ENCODE data around the gene APOBEC3A.
A peak's percentile ranks its signal among the peaks of the same experiment; 100 is the strongest.
"Not testable (repeated sequence)": the region's sequence is repeated elsewhere in the genome, so short reads cannot be mapped to it uniquely, and the experiment has no call there.

Gene APOBEC3A

DNA sequence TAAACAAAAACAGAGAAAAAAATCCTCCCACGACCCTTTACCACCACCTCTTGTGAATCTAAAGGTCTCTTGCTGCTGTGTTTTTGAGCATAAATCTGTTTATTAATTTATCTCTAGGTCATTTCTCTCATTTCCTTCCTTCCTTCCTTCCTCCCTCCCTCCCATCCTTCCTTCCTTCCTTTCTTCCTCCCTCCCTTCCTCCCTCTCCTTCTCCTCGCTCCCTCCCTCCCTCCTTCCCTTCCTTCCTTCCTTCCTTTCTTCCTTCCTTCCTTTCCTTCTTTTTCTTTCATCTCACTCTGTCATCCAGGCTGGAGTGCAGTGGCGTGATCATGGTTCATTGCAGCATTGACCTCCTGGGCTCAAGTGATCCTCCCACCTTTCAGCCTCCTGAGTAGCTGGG is 13.5 kb upstream of the APOBEC3A start:
- DNase-seq = no peak

DNA sequence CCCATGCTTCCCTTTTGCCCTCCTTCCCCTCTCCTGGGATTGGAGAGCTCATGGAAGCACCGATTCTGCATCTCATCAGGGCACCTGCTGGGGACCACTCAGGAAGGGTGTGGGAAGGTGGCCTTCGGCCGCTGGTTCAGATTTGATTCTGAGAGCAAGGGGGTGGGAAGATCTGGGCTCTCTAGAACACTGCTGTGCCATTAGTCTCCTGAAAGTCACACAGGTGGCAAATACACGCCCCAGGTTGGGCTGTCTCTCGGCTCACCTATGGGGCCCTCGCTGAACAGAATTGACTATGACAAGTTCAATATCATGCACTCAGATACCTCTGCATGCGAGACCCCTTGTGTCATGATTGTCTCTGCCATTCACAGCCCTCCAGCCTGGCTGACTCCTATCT is 12.8 kb upstream of the APOBEC3A start:
- no peak for DNase-seq

DNA sequence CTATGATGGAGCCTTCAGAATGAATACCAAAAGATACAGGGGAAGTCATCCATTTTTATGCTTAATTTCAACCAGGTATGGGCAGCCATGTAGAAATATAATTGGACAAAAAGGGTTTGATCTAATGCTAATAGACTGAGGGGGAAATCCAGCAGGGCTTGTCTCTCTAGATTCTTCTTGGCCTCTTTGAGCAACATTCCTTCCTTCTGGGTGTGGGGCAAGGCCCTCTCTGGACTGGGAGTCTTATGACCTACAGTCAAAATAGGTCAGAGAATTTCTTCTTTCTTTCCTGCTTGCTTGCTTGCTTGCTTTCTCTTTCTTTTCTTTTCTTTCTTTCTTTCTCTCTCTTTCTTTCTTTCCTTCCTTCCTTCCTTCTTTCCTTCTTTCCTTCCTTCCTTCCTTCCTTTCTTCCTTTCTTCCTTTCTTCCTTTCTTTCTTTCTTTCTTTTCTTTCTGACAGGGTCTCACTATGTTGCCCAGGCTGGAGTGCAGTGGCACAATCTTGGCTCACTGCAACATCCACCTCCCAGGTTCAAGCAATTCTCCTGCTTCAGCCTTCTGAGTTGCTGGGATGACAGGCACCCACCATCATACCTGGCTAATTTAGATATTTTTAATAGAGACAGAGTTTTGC is 11.6 kb upstream of the APOBEC3A start:
- not testable (repeated sequence) for DNase-seq

- no peak for DNase-seq
Observed at GRCh38 chr22:38946771-38947170, 10.6 kb upstream of the APOBEC3A start.

- no peak for DNase-seq
Observed at GRCh38 chr22:38947321-38948140, 9.9 kb upstream of the APOBEC3A start.

DNA sequence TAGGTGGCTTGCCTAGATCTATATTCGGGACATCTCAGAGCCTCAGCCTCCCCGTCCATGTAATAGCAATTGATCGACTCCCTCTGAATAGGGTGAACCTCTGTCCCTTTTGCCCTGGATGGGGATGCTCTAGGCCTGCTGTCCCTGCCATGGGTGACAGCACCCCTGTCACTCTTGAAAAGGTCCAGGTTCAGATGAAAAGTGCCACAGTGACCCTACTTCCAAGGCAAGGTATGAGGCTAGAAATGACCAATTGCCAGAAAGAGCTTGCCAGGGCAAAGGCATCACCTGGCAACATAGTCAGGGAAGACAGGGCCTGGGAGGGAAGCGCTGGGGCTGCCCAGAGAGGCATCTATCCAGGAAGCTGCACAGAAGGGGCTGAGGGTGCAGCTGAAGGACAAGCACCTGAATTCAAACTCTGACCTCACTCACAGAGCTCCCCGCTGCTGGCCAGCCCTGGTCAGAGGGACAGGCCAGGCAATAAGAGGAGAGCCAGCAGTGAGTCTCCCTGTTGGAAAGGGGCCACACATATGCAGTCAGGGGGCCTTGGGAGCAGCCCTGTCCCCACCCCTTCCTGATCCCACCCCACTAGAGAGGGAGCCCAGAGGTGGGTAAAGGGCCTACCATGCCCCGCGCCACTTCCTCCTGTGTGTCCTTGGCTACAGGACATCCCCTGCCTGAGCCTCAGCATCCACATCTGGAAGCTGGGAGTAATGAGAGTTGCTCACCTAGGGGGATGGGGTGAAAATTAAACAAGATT is 9.0 kb upstream of the APOBEC3A start:
- no peak for DNase-seq

DNA sequence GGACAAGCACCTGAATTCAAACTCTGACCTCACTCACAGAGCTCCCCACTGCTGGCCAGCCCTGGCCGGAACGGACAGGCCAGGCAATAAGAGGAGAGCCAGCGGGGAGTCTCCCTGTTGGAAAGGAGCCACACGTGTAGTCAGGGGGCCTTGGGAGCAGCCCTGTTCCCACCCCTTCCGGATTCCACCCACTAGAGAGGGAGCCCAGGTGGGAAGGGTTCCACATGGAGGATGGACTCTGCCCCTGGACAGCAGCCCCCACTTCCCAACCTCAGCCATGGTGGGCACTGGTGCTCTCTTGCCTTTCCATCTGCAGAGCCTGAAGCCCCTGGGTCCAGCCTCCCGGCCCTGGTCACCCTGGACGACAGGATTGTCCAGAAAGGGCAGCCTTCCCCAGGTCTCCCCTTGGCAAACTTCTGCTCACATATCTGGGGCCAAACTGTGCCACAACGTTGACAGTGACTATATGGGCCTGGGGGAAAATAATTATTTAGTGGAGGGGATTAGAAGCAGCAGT is 7.5 kb upstream of the APOBEC3A start:
- DNase-seq = no peak

GRCh38 chr22:38950527-38951295 is 6.7 kb upstream of the APOBEC3A start:
- no peak for DNase-seq

- DNase-seq = no peak
Observed at GRCh38 chr22:38951734-38952133, 5.7 kb upstream of the APOBEC3A start.

DNA sequence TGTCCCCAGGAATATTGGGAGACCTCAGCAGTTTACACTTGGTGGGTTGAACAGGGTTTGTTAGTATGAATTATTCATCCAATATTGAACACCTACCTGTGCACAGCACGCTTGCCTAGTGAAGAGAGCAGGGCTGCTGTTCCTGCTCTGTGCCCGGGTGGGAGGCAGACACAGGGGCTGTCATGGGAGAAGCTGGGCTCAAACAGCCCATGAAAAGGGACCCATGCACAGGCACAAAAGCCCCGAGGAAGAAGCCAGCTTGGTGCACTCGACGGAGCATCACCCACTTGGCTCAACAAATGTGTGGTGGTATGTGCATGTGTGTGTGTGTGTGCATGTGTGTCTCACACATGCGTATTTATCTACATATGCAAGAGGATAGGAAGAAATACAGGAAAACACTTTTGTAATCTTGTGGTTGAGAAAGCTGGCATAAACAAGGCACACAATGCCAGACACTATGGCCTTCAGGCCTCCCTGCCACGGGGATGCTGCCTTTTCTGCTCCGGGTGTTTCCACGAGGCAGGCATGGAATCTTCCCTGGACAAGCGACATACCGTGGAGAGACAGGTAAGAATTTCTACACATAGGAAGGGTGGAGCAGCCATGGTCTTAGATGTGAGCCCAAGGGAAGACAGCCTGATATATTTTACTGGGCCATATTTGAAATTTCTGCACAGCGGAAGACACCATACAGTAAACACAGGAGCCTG is 5.0 kb upstream of the APOBEC3A start:
- no peak for DNase-seq

GRCh38 chr22:38953091-38953490 is 4.3 kb upstream of the APOBEC3A start:
- no peak for DNase-seq

DNA sequence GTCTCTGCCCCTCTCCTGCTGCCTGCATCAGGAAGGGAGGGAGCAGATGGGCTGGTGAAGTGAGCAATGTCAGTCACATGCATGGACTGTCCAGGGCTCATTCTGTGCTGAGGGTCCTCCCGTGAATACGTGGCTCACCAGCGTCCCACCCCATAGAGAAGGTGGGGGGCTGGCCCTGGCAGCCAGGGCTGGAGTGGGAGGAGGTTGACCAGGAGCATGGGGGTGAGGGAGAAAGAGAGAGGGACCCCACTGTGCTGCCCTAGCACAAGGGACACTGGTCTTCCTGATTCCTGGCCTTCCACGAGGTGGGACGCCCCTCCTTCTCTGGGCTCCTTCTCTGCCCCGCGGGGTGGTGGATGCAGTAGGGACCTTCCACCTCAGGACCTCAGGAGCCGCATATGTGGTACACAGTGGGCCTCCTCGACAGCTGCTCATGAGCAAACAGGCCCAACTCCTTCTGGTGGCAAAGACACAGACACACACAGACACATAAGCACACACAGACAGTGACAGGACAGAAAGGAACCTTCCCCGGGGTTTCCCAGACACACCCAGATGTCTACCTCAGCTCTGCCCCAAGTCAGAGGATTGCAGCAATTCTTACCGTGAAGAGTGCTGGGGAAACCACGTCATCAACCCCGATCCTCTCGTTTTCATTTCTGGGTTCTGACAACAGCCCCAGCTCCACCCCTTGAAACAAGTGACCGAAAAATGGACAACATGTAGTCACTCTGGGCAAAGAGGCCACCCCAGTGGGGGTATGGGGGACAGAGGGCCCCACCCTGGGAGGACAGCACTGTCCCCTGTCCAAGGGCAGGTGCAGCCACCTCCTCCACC is 3.6 kb upstream of the APOBEC3A start:
- DNase-seq = peak; percentile 46

DNA sequence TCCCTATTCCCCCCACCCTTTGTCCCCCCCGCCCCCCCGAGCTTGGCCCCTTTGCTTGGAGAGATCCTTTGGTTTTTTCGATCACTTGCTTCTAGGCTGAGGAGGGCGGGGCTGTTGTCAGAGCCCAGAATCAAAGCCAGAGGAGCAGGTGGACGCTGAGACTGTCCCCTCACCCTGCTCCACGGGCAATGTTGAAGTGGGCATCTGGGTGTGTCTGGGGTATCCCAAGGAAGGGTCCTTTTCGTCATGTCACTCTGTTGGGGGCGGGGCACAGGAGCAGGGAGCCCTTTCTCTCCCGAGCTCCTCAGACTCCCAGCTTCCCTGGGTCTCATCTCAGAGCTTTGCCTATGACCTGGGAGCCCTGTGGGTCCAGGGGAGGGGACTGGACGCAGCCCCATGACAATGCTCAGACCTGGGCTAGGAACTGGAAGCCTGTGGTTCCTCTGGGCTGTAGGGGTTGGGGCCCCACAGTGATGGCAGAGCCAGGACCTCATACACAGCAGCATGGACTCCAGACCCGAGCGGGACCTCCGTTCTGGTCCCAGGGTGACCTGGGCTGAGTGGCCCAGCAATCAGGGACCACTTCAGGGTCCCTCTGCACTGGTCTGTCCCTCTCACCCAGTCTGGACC is 2.9 kb upstream of the APOBEC3A start:
- no peak for DNase-seq

DNA sequence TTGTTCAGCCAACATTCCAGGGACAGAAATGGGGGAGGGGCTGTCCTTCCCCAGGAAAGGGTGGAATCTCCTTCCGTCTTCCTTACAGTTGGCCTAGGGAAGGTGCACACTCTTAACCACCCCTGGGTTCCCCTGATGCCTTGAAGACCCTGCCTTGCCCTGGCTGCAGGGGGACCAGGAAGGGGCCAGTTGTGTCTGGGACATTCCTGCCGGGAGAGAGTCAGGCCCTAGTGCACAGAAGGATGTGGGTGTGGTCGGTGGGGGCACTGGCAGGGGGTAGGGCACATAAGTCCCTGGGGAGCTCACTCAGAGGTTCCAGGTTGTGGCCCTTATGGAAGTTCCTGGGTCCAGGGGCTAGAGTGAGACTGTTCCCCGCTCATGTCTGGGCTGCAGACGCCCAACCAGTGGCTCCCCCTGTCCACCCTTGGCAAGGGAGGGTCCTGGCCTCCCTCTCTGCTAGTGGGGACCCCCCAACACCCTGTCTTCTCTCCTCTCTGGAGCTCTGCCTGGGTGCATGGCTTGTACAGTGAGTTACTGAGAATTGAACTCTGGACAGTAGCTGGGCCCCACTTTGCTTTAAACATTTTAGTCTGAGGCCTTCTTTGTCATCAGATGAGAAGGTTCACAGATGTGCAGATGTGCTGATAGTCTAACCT is 2.0 kb upstream of the APOBEC3A start:
- no peak for DNase-seq

DNA sequence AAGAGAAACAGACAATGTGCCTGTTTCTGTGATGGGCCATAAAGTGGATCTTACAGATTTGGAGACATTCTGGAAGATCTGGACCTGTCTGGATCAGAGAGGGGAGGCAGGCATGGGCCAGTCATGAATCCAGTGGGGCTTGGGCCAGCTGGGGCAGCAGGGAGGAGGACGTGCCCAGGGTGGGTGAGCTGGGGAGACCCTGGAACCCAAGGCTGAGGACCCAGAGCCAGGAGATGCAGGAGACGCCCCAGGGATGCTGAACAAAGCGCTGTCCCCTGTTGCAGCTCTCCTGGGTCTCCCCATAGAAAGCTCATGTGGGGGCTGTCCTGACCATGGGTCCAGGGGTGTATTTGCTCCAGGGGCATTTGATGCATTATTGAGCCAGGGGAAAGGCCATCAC is 1.5 kb upstream of the APOBEC3A start:
- DNase-seq = no peak

DNA sequence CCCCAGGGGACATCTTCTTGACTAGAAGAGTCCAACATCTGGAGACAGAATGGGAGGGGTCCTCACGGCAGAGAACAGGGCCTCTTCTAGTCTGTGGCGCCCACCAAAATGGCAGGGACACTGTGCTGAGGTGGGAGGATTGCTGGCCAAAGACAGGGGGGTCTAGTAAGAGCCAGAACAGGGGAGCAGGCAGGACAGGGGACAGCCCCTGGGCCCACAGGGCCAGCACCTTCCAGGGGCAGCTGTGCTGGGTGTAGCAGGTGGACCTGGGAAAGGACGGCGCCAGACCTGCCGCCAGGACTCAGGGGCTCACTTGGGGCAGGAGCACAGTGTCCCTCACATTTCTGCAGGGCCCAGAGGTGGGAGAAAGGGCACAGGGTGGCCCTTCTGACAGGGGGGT is 858 bp upstream of the APOBEC3A start:
- no peak for DNase-seq

DNA sequence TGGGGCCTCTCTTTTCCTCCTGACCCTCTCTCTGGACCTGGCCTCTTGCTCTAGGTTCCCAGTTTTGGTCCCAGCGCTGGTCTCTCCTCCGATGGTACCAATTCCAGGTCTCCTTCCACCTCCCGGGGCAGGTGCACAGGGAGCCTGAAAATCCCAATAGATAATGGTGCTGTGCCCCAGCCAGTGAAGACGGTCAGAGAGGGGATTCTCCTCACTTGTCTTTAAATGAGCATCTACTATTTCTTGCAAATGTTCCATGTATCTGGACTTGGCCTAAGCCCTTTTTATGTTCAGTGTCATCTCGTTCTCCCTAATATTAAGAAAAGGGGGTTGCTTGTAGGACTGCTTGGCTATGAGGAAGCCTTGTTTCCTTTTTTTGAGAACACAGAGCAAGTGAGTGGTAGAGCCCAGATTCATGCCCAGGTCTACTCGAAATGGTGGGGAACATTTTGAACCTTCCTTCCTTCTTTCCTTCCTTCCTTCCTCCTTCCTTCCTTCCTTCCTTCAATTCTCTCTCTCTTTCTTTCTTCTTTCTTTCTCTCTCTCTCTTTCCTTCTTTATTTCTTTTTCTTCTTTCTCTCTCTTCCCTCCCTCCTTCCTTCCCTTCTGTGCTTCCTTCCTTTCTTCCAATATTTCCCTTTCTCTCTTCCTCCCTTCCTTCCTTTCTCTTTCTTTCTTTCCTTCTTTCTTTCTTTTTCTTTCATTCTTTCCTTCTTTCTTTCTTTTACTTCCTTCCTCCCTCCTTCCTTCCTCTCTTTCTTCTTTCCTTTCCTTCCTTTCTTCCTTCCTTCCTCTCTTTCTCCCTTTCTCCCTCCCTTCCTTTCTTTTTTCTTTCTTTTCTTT is 620 bp downstream of the APOBEC3A start:
- no peak for DNase-seq

- not testable (repeated sequence) for DNase-seq
Observed at GRCh38 chr22:38958651-38958943, 1.2 kb downstream of the APOBEC3A start.

- no peak for DNase-seq
Observed at GRCh38 chr22:38959590-38959989, 2.2 kb downstream of the APOBEC3A start.
